KG1 (cell line): Measurements from ENCODE around the gene HENMT1.
"Not testable (repeated sequence)": the region's sequence is repeated elsewhere in the genome, so short reads cannot be mapped to it uniquely, and the experiment has no call there.

Source experiments
- DNase-seq: peaks from one replicate; lab custom pipeline; 2025; lab: John Stamatoyannopoulos, UW

HENMT1 gene

DNA sequence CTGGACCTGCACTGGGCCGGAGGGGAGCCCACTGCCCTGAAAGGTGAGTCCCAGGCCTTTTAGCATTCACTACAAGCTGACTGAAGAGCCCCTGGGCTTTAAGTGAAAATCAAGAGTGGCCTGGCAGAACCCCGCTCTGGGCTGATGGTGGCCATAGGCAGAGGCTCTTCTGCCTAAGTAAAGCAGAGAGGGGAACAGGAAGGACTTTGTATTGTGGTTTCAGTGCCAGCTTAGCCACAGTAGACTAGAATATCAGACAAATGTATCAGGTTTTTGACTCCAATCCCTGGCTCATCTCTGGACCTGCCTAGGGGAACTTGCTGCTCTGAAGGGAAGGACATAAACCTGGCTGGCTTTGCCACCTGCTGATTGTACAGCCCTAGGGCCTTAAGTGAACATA, 10.2 kb upstream of the HENMT1 start:
- no peak for DNase-seq

GRCh38 chr1:108670131-108670773, 9.4 kb upstream of the HENMT1 start:
- no peak for DNase-seq

DNA sequence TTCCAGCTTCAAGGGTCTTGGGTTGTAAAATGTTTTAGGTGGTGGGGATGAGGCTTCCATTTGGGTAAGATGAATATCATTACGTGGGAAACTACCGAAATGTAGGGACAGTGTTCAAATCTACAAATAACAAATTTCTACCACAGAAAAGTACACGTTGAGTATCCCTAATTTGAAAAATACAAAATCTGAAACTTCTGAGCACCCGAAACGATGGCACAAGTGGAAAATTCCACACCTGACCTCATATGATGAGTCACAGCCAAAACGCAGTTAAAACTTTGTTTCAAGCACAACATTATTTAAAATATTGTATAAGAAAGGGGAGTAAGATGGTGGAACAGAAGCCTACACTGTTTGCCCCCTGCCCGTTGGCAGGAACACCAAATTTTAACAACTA, 8.8 kb upstream of the HENMT1 start:
- DNase-seq = no peak

- DNase-seq = no peak
Measured at GRCh38 chr1:108668777-108669176, 7.9 kb upstream of the HENMT1 start.

DNA sequence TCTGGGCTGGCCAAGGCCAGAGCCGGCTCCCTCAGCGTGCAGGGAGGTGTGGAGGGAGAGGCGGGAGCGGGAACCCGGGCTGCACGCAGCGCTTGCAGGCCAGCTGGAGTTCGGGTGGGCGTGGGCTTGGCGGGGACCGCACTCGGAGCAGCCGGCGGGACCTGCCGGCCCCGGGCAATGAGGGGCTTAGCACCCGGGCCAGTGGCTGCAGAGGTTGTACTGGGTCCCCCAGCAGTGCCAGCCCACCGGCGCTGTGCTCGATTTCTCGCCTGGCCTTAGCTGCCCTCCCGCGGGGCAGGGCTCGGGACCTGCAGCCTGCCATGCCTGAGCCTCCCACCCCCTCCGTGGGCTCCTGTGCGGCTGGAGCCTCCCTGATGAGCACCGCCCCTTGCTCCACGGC, 6.5 kb upstream of the HENMT1 start:
- DNase-seq = not testable (repeated sequence)

DNA sequence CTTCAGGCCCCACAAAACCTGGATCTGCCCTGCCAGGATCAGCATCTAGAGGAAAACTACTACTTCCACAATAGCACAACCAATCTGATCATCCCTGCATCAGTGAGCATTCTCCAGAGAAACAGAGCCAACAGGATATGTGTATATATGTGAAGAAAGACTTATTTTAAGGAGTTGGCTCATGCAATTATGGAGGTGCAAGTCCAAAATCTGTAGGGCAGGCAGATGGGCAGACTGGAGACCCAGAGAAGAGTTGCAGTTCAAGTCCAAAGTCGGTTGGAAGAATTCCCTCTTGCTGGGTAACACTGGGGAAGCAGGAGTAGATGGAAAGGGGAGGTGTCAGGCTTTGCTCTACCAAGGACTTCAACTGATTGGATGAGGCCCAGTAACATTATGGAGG, 4.9 kb upstream of the HENMT1 start:
- no peak for DNase-seq

GRCh38 chr1:108665067-108665466, 4.2 kb upstream of the HENMT1 start:
- DNase-seq = no peak

DNA sequence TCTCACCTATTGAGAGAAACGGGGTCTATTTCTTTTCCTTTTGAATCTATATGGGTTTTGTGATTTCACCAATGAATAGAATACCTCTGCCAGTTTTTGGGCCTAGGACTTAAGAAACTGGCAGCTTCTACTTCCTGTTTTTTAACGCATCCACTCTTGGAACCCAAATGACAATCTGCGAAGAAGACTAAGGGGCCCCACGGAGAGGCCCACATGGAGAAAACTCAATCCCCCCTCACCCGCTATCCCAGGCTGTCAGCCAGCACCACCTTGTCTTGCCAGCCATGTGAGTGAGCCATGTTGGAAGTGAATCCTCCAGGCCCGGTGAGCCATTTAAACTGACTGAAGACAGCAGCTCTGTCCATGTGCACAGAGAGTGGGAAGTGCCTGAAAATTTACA, 3.6 kb upstream of the HENMT1 start:
- no peak for DNase-seq

DNA sequence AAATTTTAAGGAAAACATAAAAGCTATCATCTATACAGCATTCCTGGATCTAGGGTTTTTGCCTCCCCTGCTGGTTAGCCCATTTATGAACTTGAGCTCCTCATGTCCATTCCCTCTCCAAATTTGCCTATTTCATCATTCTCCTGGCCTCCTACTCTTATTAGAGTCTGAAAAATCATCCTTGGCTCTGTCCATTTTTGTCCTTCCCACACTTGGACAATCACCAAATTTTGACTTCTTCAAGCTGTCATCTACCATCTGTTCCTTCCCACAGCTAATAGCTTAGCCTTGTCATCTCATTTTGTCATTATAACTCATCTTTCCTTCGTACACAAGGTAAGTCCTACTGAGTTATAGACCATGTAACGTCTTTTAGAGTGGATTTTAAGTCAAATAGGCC, 2.2 kb upstream of the HENMT1 start:
- DNase-seq = no peak

GRCh38 chr1:108657356-108658080, 3.4 kb downstream of the HENMT1 start:
- DNase-seq = no peak

- DNase-seq = no peak
Measured at GRCh38 chr1:108653431-108654105, 7.3 kb downstream of the HENMT1 start.

- DNase-seq = peak; percentile 98
Measured at GRCh38 chr1:108646648-108647269, 14.1 kb downstream of the HENMT1 start.

- DNase-seq = no peak
Measured at GRCh38 chr1:108646265-108646647, 14.6 kb downstream of the HENMT1 start.

GRCh38 chr1:108645564-108646184, 15.2 kb downstream of the HENMT1 start:
- DNase-seq = no peak

- peak; percentile 45 for DNase-seq
Measured at GRCh38 chr1:108644984-108645383, 15.9 kb downstream of the HENMT1 start.

GRCh38 chr1:108643492-108644335, 17.2 kb downstream of the HENMT1 start:
- no peak for DNase-seq

GRCh38 chr1:108640863-108641262, 20.0 kb downstream of the HENMT1 start:
- DNase-seq = not testable (repeated sequence)

DNA sequence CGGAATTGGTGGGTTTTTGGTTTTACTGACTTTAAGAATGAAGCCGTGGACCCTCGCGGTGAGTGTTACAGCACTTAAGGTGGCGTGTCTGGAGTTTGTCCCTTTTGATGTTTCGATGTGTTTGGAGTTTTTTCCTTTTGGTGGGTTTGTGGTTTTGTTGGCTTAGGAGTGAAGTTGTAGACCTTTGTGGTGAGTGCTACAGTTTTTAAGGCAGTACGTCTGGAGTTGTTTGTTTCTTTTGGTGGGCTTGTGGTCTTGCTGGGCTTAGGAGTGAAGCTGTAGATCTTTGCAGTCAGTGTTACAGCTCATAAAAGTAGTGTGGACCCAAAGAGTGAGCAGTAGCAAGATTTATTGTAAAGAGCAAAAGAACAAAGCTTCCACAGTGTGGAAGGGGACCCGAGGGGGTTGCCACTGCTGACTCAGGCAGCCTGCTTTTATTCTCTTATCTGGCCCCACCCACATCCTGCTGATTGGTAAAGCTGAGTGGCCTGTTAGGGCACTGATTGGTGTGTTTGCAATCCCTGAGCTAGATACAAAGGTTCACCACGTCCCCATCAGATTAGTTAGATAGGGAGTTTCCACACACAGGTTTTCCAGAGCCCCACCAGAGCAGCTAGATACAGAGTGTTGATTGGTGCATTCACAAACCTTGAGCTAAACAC, 20.9 kb downstream of the HENMT1 start:
- no peak for DNase-seq

- no peak for DNase-seq
Measured at GRCh38 chr1:108636876-108637275, 24.0 kb downstream of the HENMT1 start.

DNA sequence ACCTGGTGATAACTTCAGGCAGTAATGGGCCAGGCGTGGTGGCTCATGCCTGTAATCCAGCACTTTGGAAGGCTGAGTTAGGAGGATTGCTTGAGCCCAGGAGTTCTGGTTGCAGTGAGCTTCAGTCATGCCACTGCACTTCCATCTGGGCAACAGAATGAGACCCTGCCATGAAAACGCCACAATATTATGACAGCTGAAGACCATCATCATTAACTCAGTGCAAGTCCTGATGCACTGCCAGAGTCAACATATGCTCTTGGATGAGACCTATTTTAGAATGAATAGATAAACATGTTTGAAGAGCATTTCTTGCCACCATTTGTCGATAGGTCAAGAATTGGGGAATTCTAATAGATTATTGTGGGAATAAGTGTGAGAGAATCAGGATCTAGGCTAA, 26.4 kb downstream of the HENMT1 start:
- no peak for DNase-seq

DNA sequence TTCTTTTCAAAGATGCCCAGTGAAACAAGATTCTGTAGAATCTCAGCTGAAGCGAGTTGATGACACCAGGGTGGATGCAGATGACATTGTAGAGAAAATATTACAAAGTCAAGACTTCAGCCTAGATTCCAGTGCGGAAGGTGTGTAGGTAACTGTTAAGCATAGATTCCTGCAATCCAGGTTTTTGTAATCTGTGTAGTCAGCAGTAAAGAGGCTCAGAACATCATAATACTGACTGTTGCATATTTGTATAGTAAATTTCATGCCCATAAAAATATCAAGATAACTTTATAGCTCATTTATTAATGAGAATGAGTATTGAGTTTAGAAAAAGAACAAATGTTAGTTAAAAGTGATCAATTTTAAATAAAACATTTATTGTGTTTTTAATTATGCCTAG, 32.2 kb downstream of the HENMT1 start:
- no peak for DNase-seq
